Measurements from ENCODE around the gene ALDH4A1.
A peak's percentile ranks its signal among the peaks of the same experiment; 100 is the strongest.

Gene ALDH4A1
- 3.1 to 3.6 reads per million in 2 donors for total RNA-seq

GRCh38 chr1:18902523-18903290 lies at the start of gene ALDH4A1:
TSS of gene ALDH4A1 (minus strand) at chr1:18902555. CDS start at chr1:18902523, 32 bp downstream.
- peak; percentile 84 for DNase-seq

GRCh38 chr1:18951818-18952391 lies 49.5 kb upstream of the ALDH4A1 start:
- DNase-seq, result peak; percentile 76

- no peak for DNase-seq
These were observed 49.1 kb upstream of the ALDH4A1 start for GRCh38 chr1:18951416-18951815.

GRCh38 chr1:18950401-18951026 lies 48.2 kb upstream of the ALDH4A1 start:
- no peak for DNase-seq

GRCh38 chr1:18949686-18950400 lies 47.5 kb upstream of the ALDH4A1 start:
- DNase-seq, result no peak

GRCh38 chr1:18948913-18949685 lies 46.7 kb upstream of the ALDH4A1 start:
- DNase-seq, result no peak

- DNase-seq, result peak; percentile 49
These were observed 45.9 kb upstream of the ALDH4A1 start for GRCh38 chr1:18948048-18948912.

GRCh38 chr1:18947570-18947969 lies 45.2 kb upstream of the ALDH4A1 start:
- DNase-seq, result no peak

GRCh38 chr1:18946550-18947381 lies 44.4 kb upstream of the ALDH4A1 start:
- DNase-seq, result no peak

GRCh38 chr1:18945401-18945849 lies 43.1 kb upstream of the ALDH4A1 start:
- DNase-seq, result no peak

GRCh38 chr1:18944810-18945209 lies 42.5 kb upstream of the ALDH4A1 start:
- DNase-seq, result no peak

- no peak for DNase-seq
These were observed 41.7 kb upstream of the ALDH4A1 start for GRCh38 chr1:18943914-18944572.

GRCh38 chr1:18943162-18943561 lies 40.8 kb upstream of the ALDH4A1 start:
- no peak for DNase-seq

GRCh38 chr1:18942340-18942739 lies 40.0 kb upstream of the ALDH4A1 start:
- no peak for DNase-seq

- DNase-seq, result no peak
These were observed 39.1 kb upstream of the ALDH4A1 start for GRCh38 chr1:18941221-18942141.

- no peak for DNase-seq
These were observed 38.1 kb upstream of the ALDH4A1 start for GRCh38 chr1:18940303-18941020.

- DNase-seq, result no peak
These were observed 37.3 kb upstream of the ALDH4A1 start for GRCh38 chr1:18939398-18940302.

Data from T-helper 9 cell (primary cell).